H1 (cell line): ENCODE measurements around the gene GET3.

Source experiments
- CEBPB ChIP-seq: IDR thresholded peaks from 2 replicates; pipeline ENCODE4 v1.6.1; 2012; ENCODE audit warnings: low read depth, low read length
- CHD2 ChIP-seq: IDR thresholded peaks from 2 replicates; pipeline ENCODE4 v1.6.1; 2012; ENCODE audit warnings: low read length, improper control_type of control experiment
- CTCF ChIP-seq, 3 experiments: IDR thresholded peaks; 1 replicate in 2 of 3; 2 replicates in 1 of 3; pipeline versions ENCODE4 v1.5.1 to v1.6.1; 2011; ENCODE audit warnings: low read length in 3 of 3, mild to moderate bottlenecking in 3 of 3, inconsistent platforms in 2 of 3, low read depth in 1 of 3, moderate library complexity in 1 of 3; ENCODE audit not compliant: insufficient read depth in 1 of 3; ENCODE audit errors: control extremely low read depth in 1 of 3
- EP300 ChIP-seq, 2 experiments: IDR thresholded peaks; 1 replicate in 1 of 2; 2 replicates in 1 of 2; pipeline ENCODE4 v1.6.1; 2011 to 2012; ENCODE audit warnings: low read depth in 2 of 2, low read length in 2 of 2, mild to moderate bottlenecking in 2 of 2, borderline replicate concordance in 1 of 2, inconsistent platforms in 1 of 2, moderate library complexity in 1 of 2
- MAX ChIP-seq: IDR thresholded peaks from 2 replicates; pipeline ENCODE4 v1.6.1; 2012; ENCODE audit warnings: inconsistent platforms
- POLR2AphosphoS5 ChIP-seq: IDR thresholded peaks from 2 replicates; pipeline ENCODE4 v1.6.1; 2011; ENCODE audit warnings: low read depth, low read length
- POU5F1 ChIP-seq: IDR thresholded peaks from 2 replicates; pipeline ENCODE4 v1.6.1; 2011; ENCODE audit warnings: low read depth, mild to moderate bottlenecking, low read length, moderate library complexity
- RNF2 ChIP-seq: fragments of 200-900, 300-1000 bp; sonication (generic); IDR thresholded peaks from 2 replicates; pipeline ENCODE4 v1.7.1; 2016; ENCODE audit warnings: borderline replicate concordance, low read depth, mild to moderate bottlenecking, antibody characterized with exemption, low read length; ENCODE audit not compliant: poor library complexity, severe bottlenecking; ENCODE audit errors: missing control alignments
- RXRA ChIP-seq: IDR thresholded peaks from 2 replicates; pipeline ENCODE4 v1.6.1; 2011; ENCODE audit warnings: low read depth, mild to moderate bottlenecking, low read length, moderate library complexity; ENCODE audit not compliant: insufficient read depth
- TAF1 ChIP-seq: IDR thresholded peaks from 2 replicates; pipeline ENCODE4 v1.6.1; 2011; ENCODE audit warnings: mild to moderate bottlenecking, low read depth, low read length
- TBP ChIP-seq: IDR thresholded peaks from 2 replicates; pipeline ENCODE4 v1.6.1; 2011; ENCODE audit warnings: low read depth, low read length, improper control_type of control experiment
- ZNF274 ChIP-seq: IDR thresholded peaks from 2 replicates; pipeline ENCODE4 v1.7.0; 2012; ENCODE audit warnings: low read length, borderline replicate concordance; ENCODE audit errors: extremely low read depth

- TF ChIP-seq CTCF (IDR thresholded peaks at IDR 0.05; ENCODE audit: control extremely low read depth in 1 of 3, insufficient read depth in 1 of 3, low read depth in 1 of 3, low read length in 3 of 3) (no peak), ZNF274 (no peak), CHD2 (no peak), TBP (no peak), EP300 (IDR thresholded peaks at IDR 0.05; ENCODE audit: borderline replicate concordance in 1 of 2, low read depth in 2 of 2, low read length in 2 of 2) (no peak), CEBPB (no peak), RNF2 (no peak), RXRA (no peak), POU5F1 (no peak), POLR2AphosphoS5 (no peak), MAX (no peak), TAF1 (no peak)
Observed at GRCh38 chr19:12785431-12786031, 48.2 kb downstream of the GET3 start.
